Omental fat pad (tissue), 4 donors: ENCODE results near the gene GNPTAB. TPM values are rescaled to one million over a fixed set of nuclear protein-coding genes. Genes with fewer than 3 reads are reported as not detected.

Source experiments
- ATAC-seq: fragments of 150-250 bp; one replicate; pipeline ENCODE4 v1.9.1; 2016; ENCODE audit warnings: mild to moderate bottlenecking, moderate library complexity; ENCODE audit not compliant: low FRiP score
- DNase-seq: peaks from one replicate; pipeline ENCODE4 v3.0.0-alpha.2; 2019; ENCODE audit warnings: low spot score
- total RNA-seq, 4 donors: library from RNA; depleted of rRNA; stranded (reverse); fragments of >200 nt; gene quantifications; one replicate each; pipeline ENCODE4 v1.1.0, GENCODE V29; 2016
- TF ChIP-seq, protein P1 (sequence below), 3 donors: fragments of 450-650 bp; IDR thresholded peaks; one replicate each; pipeline ENCODE4 v1.5.1; 2016 to 2017; ENCODE audit warnings: antibody characterized with exemption in 3 of 3, mild to moderate bottlenecking in 3 of 3, moderate library complexity in 2 of 3

GNPTAB gene
- total RNA-seq, 4 donors from 2014 or later: 18.3 to 28.8 (median 24.8) TPM

DNA sequence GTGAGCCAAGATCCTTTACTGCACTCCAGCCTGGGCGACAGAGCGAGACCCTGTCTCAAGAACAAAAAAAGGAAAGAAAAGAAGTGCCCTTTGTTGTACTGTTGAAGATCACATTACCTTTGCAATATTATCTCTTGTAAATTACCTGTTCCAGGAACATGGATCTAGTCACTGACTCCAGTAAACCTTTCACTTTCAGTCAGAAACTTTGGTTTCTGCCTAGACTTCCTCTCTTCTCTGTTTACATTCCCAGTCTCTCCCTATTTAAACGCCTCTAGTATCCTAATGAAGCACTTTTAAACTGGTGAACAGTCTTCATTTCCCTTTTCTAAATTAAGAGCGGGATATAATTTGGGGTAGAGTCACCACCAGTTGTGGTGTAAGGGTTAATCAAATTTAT is 120.5 kb downstream of the GNPTAB start:
- TF ChIP-seq, protein P1, sequence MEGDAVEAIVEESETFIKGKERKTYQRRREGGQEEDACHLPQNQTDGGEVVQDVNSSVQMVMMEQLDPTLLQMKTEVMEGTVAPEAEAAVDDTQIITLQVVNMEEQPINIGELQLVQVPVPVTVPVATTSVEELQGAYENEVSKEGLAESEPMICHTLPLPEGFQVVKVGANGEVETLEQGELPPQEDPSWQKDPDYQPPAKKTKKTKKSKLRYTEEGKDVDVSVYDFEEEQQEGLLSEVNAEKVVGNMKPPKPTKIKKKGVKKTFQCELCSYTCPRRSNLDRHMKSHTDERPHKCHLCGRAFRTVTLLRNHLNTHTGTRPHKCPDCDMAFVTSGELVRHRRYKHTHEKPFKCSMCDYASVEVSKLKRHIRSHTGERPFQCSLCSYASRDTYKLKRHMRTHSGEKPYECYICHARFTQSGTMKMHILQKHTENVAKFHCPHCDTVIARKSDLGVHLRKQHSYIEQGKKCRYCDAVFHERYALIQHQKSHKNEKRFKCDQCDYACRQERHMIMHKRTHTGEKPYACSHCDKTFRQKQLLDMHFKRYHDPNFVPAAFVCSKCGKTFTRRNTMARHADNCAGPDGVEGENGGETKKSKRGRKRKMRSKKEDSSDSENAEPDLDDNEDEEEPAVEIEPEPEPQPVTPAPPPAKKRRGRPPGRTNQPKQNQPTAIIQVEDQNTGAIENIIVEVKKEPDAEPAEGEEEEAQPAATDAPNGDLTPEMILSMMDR (IDR thresholded peaks at IDR 0.05): no peak
- ATAC-seq (no peak), DNase-seq (no peak)

DNA sequence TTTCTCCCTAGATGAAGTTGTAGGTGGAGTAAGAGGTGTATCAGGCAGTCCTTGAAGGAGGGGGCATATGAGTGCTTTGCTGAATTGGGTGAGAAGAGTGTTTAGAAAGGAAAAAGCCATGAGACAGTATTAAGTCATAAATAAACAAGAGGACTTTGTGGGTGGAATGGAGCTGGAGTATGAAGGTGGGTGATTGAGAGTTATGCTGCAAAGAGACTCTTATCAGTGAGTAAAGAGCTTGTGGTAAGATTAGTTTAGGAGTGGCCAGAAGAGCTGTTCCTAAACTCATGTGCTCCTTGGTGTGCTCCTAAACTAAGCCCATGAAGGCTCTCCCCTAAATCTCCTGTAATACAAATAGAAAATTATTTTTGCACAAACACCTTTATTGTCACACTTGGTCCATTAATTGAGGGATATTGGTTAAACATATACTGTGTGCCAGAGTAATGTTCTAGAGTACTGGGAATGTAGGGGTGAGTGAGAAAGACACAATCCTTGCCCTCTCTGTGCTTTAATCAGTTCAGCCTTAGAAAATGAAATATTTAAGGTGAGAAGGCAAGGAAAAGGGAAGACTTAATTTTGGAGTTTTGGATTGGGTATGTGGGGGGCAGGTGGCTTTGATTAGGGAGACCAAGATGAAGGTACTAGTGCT is 123.5 kb downstream of the GNPTAB start:
- ATAC-seq (no peak), DNase-seq (no peak)
- TF ChIP-seq, protein P1 (IDR thresholded peaks at IDR 0.05): no peak

DNA sequence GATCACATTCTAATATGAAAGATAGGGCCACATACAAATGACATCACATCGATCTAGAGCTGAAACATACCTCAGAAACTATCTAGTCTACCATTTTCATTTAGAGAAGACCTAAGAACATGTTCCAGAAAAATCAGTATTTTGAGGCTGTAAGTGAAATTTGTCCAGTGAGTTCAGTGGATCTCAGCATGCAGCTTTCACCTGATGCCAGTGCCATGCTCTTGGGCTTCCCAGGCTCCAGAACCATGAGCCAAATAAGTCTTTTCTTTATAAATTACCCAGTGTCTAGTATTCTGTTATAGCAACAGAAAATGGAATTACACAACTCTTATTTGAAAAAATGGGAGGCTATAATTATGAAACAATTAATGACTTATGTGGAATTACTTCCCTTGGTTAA is 124.4 kb downstream of the GNPTAB start:
- no peak for ATAC-seq
- TF ChIP-seq, protein P1 (IDR thresholded peaks at IDR 0.05): no peak

DNA sequence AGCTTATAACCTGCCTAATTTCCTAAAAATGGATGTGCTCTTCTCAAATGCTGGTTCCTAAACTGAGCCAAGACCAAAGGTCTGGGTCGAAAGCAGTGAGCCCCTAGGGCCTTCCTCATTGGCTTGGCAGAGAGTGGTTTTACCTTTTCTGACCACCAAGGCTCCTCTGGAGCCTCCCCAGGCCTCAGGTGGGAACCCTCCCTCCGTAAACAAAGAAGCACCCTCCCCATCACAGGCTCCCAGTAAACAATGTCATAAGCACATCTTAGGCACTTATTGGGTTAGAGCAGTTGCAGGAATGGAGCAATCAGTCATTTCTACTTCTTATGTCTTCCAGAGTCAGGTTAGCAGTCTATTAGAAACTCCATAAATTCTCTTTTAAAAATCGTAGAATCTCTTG is 127.3 kb downstream of the GNPTAB start:
- TF ChIP-seq, protein P1 (IDR thresholded peaks at IDR 0.05): no peak
- DNase-seq (no peak), ATAC-seq (no peak)

More for the DNA sequence above, 124.4 kb downstream of the GNPTAB start:
- DNase-seq: no peak

DNA sequence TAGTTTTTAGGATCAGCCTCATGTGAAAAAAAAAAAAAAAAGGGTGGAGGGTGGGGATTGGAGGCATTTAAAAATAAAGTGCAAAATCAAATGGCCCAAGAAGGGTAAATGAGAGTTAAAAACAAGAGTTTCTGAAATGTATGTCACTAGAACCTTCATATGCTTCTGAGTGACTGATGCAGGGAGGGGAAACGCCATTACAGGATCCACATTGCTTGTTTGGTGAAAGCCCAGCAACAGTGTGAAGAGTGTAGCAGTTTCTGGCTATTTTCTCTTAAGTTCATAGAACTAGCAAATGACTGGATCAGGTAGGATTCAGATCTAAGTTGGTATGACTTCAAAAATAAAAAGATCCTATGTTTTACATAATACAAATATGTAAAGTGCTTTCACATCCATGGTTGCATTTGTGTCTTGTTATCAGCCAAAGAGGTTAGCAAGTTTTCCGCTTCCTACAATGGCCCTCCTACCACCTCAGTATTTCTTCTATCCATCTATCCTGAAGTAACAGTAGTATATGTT is 130.4 kb downstream of the GNPTAB start:
- ATAC-seq: no peak
- no peak for DNase-seq
- TF ChIP-seq, protein P1 (IDR thresholded peaks at IDR 0.05): no peak

DNA sequence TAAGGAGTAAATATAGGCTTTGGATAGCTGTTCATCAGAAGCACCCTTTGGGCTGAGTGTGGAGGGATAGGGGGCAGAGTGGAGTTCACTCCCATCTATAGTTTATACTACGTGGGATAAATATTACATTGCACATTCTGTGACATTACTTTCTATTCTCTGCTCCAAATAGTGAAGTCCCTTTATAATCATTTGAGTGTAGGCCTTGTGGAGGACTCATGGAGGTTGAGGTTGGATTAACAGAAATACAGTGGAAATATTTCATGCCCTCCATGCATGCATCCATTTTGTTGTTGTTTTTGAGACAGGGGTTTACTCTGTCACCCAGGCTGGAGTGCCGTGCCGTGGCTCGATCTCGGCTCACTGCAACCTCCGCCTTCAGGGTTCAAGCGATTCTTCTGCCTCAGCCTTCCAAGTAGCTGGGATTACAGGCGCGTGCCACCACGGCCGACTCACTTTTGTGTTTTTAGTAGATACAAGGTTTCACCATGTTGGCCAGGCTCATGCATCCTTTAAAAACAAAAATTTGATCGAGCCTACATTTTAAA is 131.9 kb downstream of the GNPTAB start:
- DNase-seq: no peak
- TF ChIP-seq, protein P1 (IDR thresholded peaks at IDR 0.05): no peak
- no peak for ATAC-seq
